ENCODE data around the gene TGM3.
A peak's percentile ranks its signal among the peaks of the same experiment; 100 is the strongest.

TGM3 gene

GRCh38 chr20:2273634-2274302 is 22.0 kb upstream of the TGM3 start:
- no peak overlapping the region for H3K4me3 ChIP-seq (ENCODE audit: low read depth, low read length)
- TF ChIP-seq CTCF (IDR thresholded peaks at IDR 0.05; ENCODE audit: control insufficient read depth, extremely low read depth, insufficient read depth) = no peak
- DNase-seq (ENCODE audit: low read depth) = no peak

GRCh38 chr20:2276015-2276414 is 19.8 kb upstream of the TGM3 start:
- peak; percentile 23; the same call in 1 of the 2 replicates for TF ChIP-seq CTCF (IDR thresholded peaks at IDR 0.05; ENCODE audit: control insufficient read depth, extremely low read depth, insufficient read depth)
- DNase-seq (ENCODE audit: low read depth) = peak; percentile 46
- H3K4me3 ChIP-seq (ENCODE audit: low read depth, low read length) = no peak overlapping the region

GRCh38 chr20:2279253-2279779 is 16.5 kb upstream of the TGM3 start:
- no peak overlapping the region for H3K4me3 ChIP-seq (ENCODE audit: low read depth, low read length)
- DNase-seq (ENCODE audit: low read depth) = no peak
- no peak for TF ChIP-seq CTCF (IDR thresholded peaks at IDR 0.05; ENCODE audit: control insufficient read depth, extremely low read depth, insufficient read depth)

- TF ChIP-seq CTCF (IDR thresholded peaks at IDR 0.05; ENCODE audit: control insufficient read depth, extremely low read depth, insufficient read depth) = no peak
- DNase-seq (ENCODE audit: low read depth) = no peak
- no peak overlapping the region for H3K4me3 ChIP-seq (ENCODE audit: low read depth, low read length)
Observed at GRCh38 chr20:2280082-2280481, 15.7 kb upstream of the TGM3 start.

- TF ChIP-seq CTCF (IDR thresholded peaks at IDR 0.05; ENCODE audit: control insufficient read depth, extremely low read depth, insufficient read depth) = no peak
- no peak overlapping the region for H3K4me3 ChIP-seq (ENCODE audit: low read depth, low read length)
- no peak for DNase-seq (ENCODE audit: low read depth)
Observed at GRCh38 chr20:2281563-2281962, 14.2 kb upstream of the TGM3 start.

- H3K4me3 ChIP-seq (ENCODE audit: low read depth, low read length) = no peak overlapping the region
- no peak for TF ChIP-seq CTCF (IDR thresholded peaks at IDR 0.05; ENCODE audit: control insufficient read depth, extremely low read depth, insufficient read depth)
- no peak for DNase-seq (ENCODE audit: low read depth)
Observed at GRCh38 chr20:2282181-2282580, 13.6 kb upstream of the TGM3 start.

Data from LNCaP clone FGC (cell line).